SK-N-MC (cell line): ENCODE results near the gene ERMP1.
A peak's percentile ranks its signal among the peaks of the same experiment; 100 is the strongest.

Experiments
- DNase-seq: peaks from one replicate; pipeline ENCODE4 v3.0.0-alpha.2; 2011; ENCODE audit warnings: low read depth, low spot score
- H3K27ac ChIP-seq: fragments of 200-600 bp; sonication (generic); 2 replicates; pipeline ENCODE4 v1.5.1; 2016; ENCODE audit warnings: mixed run types
- H3K36me3 ChIP-seq: fragments of 200-600 bp; sonication (generic); 2 replicates; pipeline ENCODE4 v1.6.1; 2017; ENCODE audit warnings: antibody characterized with exemption, low read length, mixed read lengths; ENCODE audit not compliant: insufficient read depth
- H3K4me3 ChIP-seq: fragments of 200-600 bp; sonication (generic); 2 replicates; pipeline ENCODE4 v1.5.1; 2016
- H3K9ac ChIP-seq: fragments of 200-600 bp; sonication (generic); 2 replicates; pipeline ENCODE4 v1.8.0; 2017; ENCODE audit warnings: mixed run types, mixed read lengths; ENCODE audit not compliant: insufficient read length
- H3K9me3 ChIP-seq: fragments of 200-600 bp; sonication (generic); 2 replicates; pipeline ENCODE4 v1.6.1; 2017; ENCODE audit warnings: low read depth, mild to moderate bottlenecking, antibody characterized with exemption, low read length, moderate library complexity, mixed read lengths
- EZH2 ChIP-seq: fragments of 200-600 bp; sonication (generic); IDR thresholded peaks from one replicate; pipeline ENCODE4 v1.6.1; 2017; ENCODE audit warnings: antibody characterized with exemption
- FOXP2 ChIP-seq: optimal IDR thresholded peaks from 2 replicates; pipeline ENCODE3; 2011; ENCODE audit warnings: mild to moderate bottlenecking, moderate library complexity; ENCODE audit not compliant: insufficient read depth; ENCODE audit errors: extremely low read length, control extremely low read depth
- POLR2AphosphoS5 ChIP-seq: IDR thresholded peaks from 2 replicates; pipeline ENCODE4 v1.6.1; 2012; ENCODE audit warnings: mild to moderate bottlenecking, low read depth, low read length, borderline replicate concordance

The ERMP1 gene

GRCh38 chr9:5848372-5848882 lies 15.5 kb upstream of the ERMP1 start:
- no peak for TF ChIP-seq EZH2
- TF ChIP-seq FOXP2, result no peak
- no peak for TF ChIP-seq POLR2AphosphoS5
- Histone ChIP-seq H3K4me3 (no peak overlapping the region), H3K9ac (no peak overlapping the region), H3K36me3 (no peaks in the 10 kb centered on the region), H3K27ac (no peak overlapping the region), H3K9me3 (no peaks in the 10 kb centered on the region)
- no peak for DNase-seq

- Histone ChIP-seq H3K36me3 (no peaks in the 10 kb centered on the region), H3K9ac (no peak overlapping the region), H3K9me3 (no peaks in the 10 kb centered on the region), H3K27ac (no peak overlapping the region), H3K4me3 (no peak overlapping the region)
- no peak for TF ChIP-seq EZH2
- TF ChIP-seq FOXP2, result no peak
- TF ChIP-seq POLR2AphosphoS5, result no peak
- no peak for DNase-seq
Measured at GRCh38 chr9:5846501-5846921, 13.6 kb upstream of the ERMP1 start.

GRCh38 chr9:5846096-5846495 lies 13.2 kb upstream of the ERMP1 start:
- H3K9me3 ChIP-seq, result no peaks in the 10 kb centered on the region
- no peaks in the 10 kb centered on the region for H3K36me3 ChIP-seq
- TF ChIP-seq POLR2AphosphoS5, result no peak
- no peak for TF ChIP-seq EZH2
- TF ChIP-seq FOXP2, result no peak
- no peak overlapping the region for H3K4me3 ChIP-seq
- H3K9ac ChIP-seq, result no peak overlapping the region
- H3K27ac ChIP-seq, result no peak overlapping the region
- DNase-seq, result no peak

GRCh38 chr9:5845157-5845531 lies 12.2 kb upstream of the ERMP1 start:
- Histone ChIP-seq H3K9me3 (no peaks in the 10 kb centered on the region), H3K27ac (peak overlapping the region; percentile 93), H3K9ac (no peak overlapping the region), H3K4me3 (no peak overlapping the region), H3K36me3 (no peaks in the 10 kb centered on the region)
- DNase-seq, result no peak
- TF ChIP-seq EZH2 (no peak), POLR2AphosphoS5 (no peak), FOXP2 (no peak)

GRCh38 chr9:5843794-5844471 lies 11.0 kb upstream of the ERMP1 start:
- Histone ChIP-seq H3K27ac (peak overlapping the region; percentile 93), H3K4me3 (peak overlapping the region; percentile 68), H3K9ac (peak overlapping the region; percentile 44), H3K9me3 (no peaks in the 10 kb centered on the region), H3K36me3 (no peaks in the 10 kb centered on the region)
- TF ChIP-seq FOXP2 (peak; percentile 41), EZH2 (no peak)
- DNase-seq, result peak; percentile 47

GRCh38 chr9:5842929-5843793 lies 10.2 kb upstream of the ERMP1 start:
- TF ChIP-seq FOXP2 (no peak), EZH2 (no peak), POLR2AphosphoS5 (no peak)
- no peak for DNase-seq
- H3K4me3 ChIP-seq, result peak overlapping the region; percentile 68
- no peaks in the 10 kb centered on the region for H3K9me3 ChIP-seq
- H3K36me3 ChIP-seq, result no peaks in the 10 kb centered on the region
- no peak overlapping the region for H3K9ac ChIP-seq
- H3K27ac ChIP-seq, result peak overlapping the region; percentile 93

- no peak for TF ChIP-seq POLR2AphosphoS5
- TF ChIP-seq EZH2, result no peak
- TF ChIP-seq FOXP2, result no peak
- H3K27ac ChIP-seq, result no peak overlapping the region
- H3K9me3 ChIP-seq, result no peaks in the 10 kb centered on the region
- no peaks in the 10 kb centered on the region for H3K36me3 ChIP-seq
- H3K9ac ChIP-seq, result no peak overlapping the region
- DNase-seq, result no peak
- no peak overlapping the region for H3K4me3 ChIP-seq
Measured at GRCh38 chr9:5841771-5842573, 9.1 kb upstream of the ERMP1 start.

GRCh38 chr9:5840788-5841187 lies 7.9 kb upstream of the ERMP1 start:
- DNase-seq, result no peak
- Histone ChIP-seq H3K4me3 (no peak overlapping the region), H3K27ac (no peak overlapping the region), H3K9me3 (no peaks in the 10 kb centered on the region), H3K36me3 (no peaks in the 10 kb centered on the region), H3K9ac (no peak overlapping the region)
- no peak for TF ChIP-seq EZH2
- TF ChIP-seq FOXP2, result no peak
- no peak for TF ChIP-seq POLR2AphosphoS5

- H3K9ac ChIP-seq, result no peak overlapping the region
- no peak for DNase-seq
- H3K27ac ChIP-seq, result no peak overlapping the region
- no peaks in the 10 kb centered on the region for H3K9me3 ChIP-seq
- H3K36me3 ChIP-seq, result no peaks in the 10 kb centered on the region
- TF ChIP-seq EZH2, result no peak
- TF ChIP-seq FOXP2, result no peak
- no peak for TF ChIP-seq POLR2AphosphoS5
- no peak overlapping the region for H3K4me3 ChIP-seq
Measured at GRCh38 chr9:5839572-5839902, 6.6 kb upstream of the ERMP1 start.
